Esophagus (tissue), 2 donors: ENCODE data around the gene FRMPD4. TPM values are rescaled to one million over a fixed set of nuclear protein-coding genes. Genes with fewer than 3 reads are reported as not detected.

Source experiments
- H3K27ac ChIP-seq, 2 donors: one replicate each; pipeline ENCODE4 v1.5.1; 2013; ENCODE audit warnings: low read depth in 2 of 2, mild to moderate bottlenecking in 2 of 2, inconsistent platforms in 1 of 2, low read length in 1 of 2, moderate library complexity in 1 of 2
- H3K27me3 ChIP-seq, 2 donors: one replicate each; pipeline ENCODE4 v1.6.1; 2013; ENCODE audit warnings: low read length in 2 of 2, control low read depth in 1 of 2, mild to moderate bottlenecking in 1 of 2; ENCODE audit not compliant: insufficient read depth in 2 of 2, control insufficient read depth in 1 of 2
- H3K36me3 ChIP-seq, 2 donors: one replicate each; pipeline ENCODE4 v1.6.1; 2013; ENCODE audit warnings: low read length in 1 of 2; ENCODE audit not compliant: control insufficient read depth in 2 of 2, insufficient read depth in 2 of 2
- H3K4me1 ChIP-seq, 2 donors: one replicate each; pipeline ENCODE4 v1.6.1; 2013; ENCODE audit warnings: low read length in 1 of 2; ENCODE audit not compliant: control insufficient read depth in 2 of 2, insufficient read depth in 2 of 2
- H3K4me3 ChIP-seq, 2 donors: one replicate each; pipeline ENCODE4 v1.5.1; 2013; ENCODE audit warnings: low read length in 2 of 2, mild to moderate bottlenecking in 2 of 2, low read depth in 1 of 2, moderate library complexity in 1 of 2
- H3K9me3 ChIP-seq, 2 donors: one replicate each; pipeline ENCODE4 v1.6.1; 2013; ENCODE audit warnings: mild to moderate bottlenecking in 2 of 2, low read depth in 1 of 2, low read length in 1 of 2, moderate library complexity in 1 of 2; ENCODE audit not compliant: control insufficient read depth in 2 of 2, insufficient read depth in 1 of 2
- WGBS, 2 donors: extraction: QIAGEN DNeasy Blood & Tissue Kit; methylation state at CpG; one replicate each; pipeline ENCODE4 v1.1.7; 2013; 5-methylcytosine and 5-hydroxymethylcytosine counted together
- polyA plus RNA-seq, 2 donors: library from polyadenylated mRNA; stranded (reverse); fragments of 200-250 nt; gene quantifications; one replicate each; pipeline ENCODE4 v1.2.3, GENCODE V29; 2013
- donor health status: healthy with polysubstance abuse.
- donor health status: Bipolar disorder and iron deficiency.

The FRMPD4 gene
- polyA plus RNA-seq, 2 donors, result under 0.01 TPM; not detected in 1

DNA sequence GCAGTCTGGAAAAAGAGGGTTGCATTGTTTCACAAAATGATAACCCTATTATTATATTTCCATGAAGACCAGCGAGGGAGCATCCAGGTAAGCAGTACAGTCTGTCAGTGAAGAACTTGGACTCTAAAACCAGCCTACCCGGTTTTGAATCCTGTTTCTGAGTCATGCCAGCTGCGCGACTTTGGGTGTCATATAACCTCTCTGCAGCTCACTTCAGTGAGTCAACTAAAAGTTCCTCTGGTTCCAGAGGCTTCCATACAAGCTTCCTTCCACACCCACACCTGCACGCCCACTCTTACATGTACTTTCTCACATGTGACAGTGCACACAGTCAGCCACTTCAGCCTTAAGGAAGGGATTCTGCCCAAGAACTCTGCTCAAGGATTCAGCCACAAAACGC, 603.1 kb downstream of the FRMPD4 start:
- no peaks in the 10 kb centered on the region for H3K4me1 ChIP-seq
- peak overlapping the region; percentile 17 to 63 for H3K27ac ChIP-seq
- H3K36me3 ChIP-seq, result no peaks in the 10 kb centered on the region
- 48 to 62% methylated on average over 6 of the region's 6 CpGs for WGBS, 2 donors
- H3K27me3 ChIP-seq, result no peaks in the 10 kb centered on the region
- H3K4me3 ChIP-seq, result no peak overlapping the region
- peaks cover 0 to 2% of the 10 kb centered on the region in 2 donors for H3K9me3 ChIP-seq

DNA sequence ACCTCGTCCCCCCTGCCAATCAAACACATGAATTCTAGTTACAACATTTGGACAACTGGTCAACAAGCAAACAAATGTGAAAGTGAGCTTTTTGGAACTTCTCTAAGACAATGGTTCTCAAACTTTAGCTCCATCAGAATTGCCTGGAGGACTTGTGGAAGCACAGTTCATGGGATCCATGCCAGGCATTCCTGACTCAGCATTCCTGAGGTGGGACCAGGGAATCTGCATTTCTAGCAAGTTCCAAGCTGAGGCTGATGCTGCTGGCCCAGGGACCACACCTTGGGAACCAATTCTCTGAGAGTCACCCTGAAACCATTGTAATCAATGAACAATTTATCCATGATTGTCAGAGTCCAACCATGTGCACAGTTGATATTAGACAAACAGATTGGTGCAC, 609.2 kb downstream of the FRMPD4 start:
- Histone ChIP-seq H3K4me3 (no peak overlapping the region), H3K9me3 (no peaks in the 10 kb centered on the region), H3K4me1 (no peaks in the 10 kb centered on the region), H3K27me3 (no peaks in the 10 kb centered on the region), H3K27ac (no peak overlapping the region), H3K36me3 (no peaks in the 10 kb centered on the region)
- WGBS, 2 donors, result 70 to 86% methylated on average over 1 of the region's 1 CpG

DNA sequence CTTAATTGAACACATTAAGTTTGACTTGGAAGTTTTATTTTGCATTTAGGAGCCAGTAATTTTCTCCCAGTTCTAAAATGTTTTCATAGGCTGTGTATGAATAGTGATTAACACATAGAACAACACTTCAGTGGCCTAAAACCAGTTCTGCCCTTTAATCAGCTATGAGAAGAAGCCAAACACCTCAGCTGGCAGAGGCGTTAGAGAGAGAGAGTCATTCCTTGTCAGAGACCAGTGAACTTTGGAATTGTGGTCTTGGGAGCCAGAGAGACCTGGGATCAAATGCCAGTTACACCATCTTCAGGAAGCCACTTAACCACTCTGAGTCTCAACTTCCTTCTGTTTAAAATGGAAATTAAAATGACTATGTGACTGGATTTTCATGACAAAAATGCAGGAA, 613.6 kb downstream of the FRMPD4 start:
- H3K36me3 ChIP-seq, result no peaks in the 10 kb centered on the region
- H3K4me1 ChIP-seq, result no peaks in the 10 kb centered on the region
- no peak overlapping the region for H3K4me3 ChIP-seq
- H3K9me3 ChIP-seq, result no peaks in the 10 kb centered on the region
- H3K27ac ChIP-seq, result no peak overlapping the region
- no peaks in the 10 kb centered on the region for H3K27me3 ChIP-seq
- 32 to 44% methylated on average over 1 of the region's 1 CpG for WGBS, 2 donors

DNA sequence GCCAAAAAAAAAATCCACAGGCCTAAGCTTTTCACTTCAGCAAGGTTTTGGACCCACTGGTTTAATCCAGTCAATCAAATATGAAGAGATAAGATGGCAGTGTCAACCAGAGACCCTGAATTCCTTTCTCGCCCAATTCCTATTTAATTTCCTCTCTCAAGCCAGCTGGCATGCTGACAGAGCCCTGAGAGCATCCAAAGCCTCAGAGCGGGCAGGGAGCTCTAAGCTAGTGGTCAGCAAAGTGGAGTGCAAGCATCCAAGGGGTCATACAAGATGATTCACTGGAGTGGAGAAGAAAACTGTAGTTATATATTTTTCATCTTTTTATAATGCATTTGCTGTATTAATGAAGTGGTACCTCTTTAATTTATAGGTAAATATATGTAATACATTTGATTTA, 615.1 kb downstream of the FRMPD4 start:
- H3K4me3 ChIP-seq, result no peak overlapping the region
- H3K27ac ChIP-seq, result no peak overlapping the region
- no peaks in the 10 kb centered on the region for H3K4me1 ChIP-seq
- no peaks in the 10 kb centered on the region for H3K27me3 ChIP-seq
- 70 to 75% methylated on average over 2 of the region's 2 CpGs for WGBS, 2 donors
- H3K36me3 ChIP-seq, result no peaks in the 10 kb centered on the region
- no peaks in the 10 kb centered on the region for H3K9me3 ChIP-seq

DNA sequence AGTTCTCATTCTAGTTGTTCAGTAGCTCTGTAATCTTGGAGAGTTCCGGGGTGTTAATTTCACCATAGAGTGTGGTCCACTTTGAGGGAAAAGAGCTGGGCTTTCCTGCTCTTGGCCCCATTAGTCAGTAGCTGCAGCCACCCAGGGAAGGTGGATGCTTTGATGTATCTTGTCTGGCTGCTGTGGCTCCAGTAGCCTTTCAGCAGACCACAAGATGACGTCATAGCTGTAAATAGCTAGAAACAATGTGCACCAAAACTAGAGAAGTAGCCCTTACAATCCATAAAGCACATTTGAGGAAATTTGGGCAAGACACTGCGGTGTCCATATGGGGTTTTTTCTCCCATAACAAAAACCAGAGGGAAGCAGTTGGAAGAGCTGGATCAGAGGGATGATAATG, 620.0 kb downstream of the FRMPD4 start:
- Histone ChIP-seq H3K4me3 (no peak overlapping the region), H3K36me3 (no peaks in the 10 kb centered on the region), H3K9me3 (no peaks in the 10 kb centered on the region), H3K4me1 (no peaks in the 10 kb centered on the region), H3K27ac (no peak overlapping the region), H3K27me3 (no peaks in the 10 kb centered on the region)
- 62 to 80% methylated on average over 3 of the region's 3 CpGs for WGBS, 2 donors

DNA sequence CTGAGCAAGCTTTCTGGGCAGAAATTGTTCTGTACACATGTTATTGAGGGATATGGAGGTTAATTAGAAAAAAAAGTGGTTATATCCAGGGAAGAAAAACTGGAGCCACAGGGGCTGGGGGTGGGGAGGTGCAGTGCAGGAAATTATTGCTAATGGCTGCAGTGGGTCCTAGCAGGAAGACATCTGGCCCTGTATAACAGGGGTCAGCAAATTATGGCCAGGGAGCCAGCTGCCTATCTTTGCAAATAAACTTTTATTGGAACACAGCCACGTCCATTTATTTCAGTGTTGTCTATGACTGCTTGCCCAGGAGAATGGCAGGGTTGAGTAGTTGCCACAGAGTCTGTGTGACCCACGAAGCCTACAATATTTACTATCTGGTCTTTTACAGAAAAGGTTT, 629.6 kb downstream of the FRMPD4 start:
- Histone ChIP-seq H3K27me3 (no peaks in the 10 kb centered on the region), H3K36me3 (no peaks in the 10 kb centered on the region), H3K9me3 (no peaks in the 10 kb centered on the region), H3K4me3 (no peak overlapping the region), H3K4me1 (no peaks in the 10 kb centered on the region), H3K27ac (no peak overlapping the region)
- 34 to 53% methylated on average over 2 of the region's 2 CpGs for WGBS, 2 donors

DNA sequence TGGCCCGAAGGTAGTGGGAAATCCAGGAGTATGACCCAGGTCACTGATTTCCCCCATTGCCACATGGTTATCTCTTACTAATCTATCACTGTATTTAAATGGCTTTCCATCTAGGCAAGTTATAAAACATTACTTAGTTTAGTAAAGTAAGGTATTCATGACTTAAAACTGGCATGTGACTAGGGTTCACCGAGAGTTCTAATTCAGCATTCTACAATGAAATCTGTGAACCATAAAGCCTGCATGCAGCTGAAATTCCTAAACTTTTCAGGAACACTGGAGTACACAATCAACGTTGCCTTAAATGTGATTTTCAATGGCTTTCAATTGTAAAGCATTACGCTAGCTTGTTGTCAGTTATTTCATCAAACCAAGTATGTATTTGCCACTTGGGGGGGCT, 630.2 kb downstream of the FRMPD4 start:
- Histone ChIP-seq H3K9me3 (no peaks in the 10 kb centered on the region), H3K36me3 (no peaks in the 10 kb centered on the region), H3K4me3 (no peak overlapping the region), H3K4me1 (no peaks in the 10 kb centered on the region), H3K27ac (no peak overlapping the region), H3K27me3 (no peaks in the 10 kb centered on the region)
- 93 to 95% methylated on average over 4 of the region's 4 CpGs for WGBS, 2 donors

DNA sequence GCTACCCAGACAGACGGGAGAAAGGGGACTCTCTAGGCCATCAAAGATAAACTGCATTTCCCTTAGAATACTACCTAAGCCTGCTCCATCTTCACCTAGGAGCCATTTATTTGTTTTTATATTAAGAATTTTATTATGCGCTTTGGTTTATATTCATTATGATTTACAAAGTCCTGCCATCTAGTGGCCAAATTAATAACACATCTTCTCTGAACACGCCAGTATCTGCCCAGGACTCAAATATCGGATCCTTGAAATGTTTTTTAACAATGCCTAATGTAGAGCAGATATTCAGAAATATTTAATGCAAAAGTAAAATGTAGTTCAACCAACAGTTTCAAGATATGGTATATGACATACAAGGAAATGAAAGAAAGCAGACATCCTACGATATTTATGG, 632.2 kb downstream of the FRMPD4 start:
- 30 to 36% methylated on average over 5 of the region's 5 CpGs for WGBS, 2 donors

DNA sequence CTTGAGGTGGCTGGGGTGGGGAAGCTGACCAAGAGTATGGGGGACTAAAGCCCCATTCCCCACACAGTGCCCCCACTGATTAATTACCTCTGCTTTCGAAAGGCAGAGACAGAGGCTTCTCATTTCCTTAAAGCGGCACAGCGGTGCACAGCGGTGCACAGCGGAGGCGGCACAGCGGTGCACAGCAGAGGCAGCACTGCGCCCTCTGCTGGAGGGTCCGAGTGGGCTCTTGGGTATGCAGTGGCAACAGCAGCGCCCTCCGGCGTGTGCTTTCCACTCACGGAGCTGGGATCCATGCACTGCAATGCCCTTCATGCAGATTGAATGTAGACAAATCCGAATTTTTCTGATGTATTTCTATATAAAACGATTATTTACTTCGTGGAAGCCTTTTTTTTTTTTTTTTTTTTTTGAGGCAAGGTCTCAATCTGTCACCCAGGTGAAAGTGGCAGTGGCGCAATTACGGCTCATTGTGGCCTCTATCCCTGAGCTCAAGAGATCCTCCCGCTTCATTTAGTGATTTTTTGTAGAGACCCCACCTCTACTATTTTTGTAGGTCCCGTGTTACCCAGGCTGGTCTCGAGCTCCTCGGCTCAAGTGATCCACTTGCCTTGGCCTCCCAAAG, 633.3 kb downstream of the FRMPD4 start:
- H3K36me3 ChIP-seq, result no peaks in the 10 kb centered on the region
- H3K27ac ChIP-seq, result no peak overlapping the region
- H3K4me3 ChIP-seq, result no peak overlapping the region
- H3K9me3 ChIP-seq, result no peaks in the 10 kb centered on the region
- H3K27me3 ChIP-seq, result no peaks in the 10 kb centered on the region
- H3K4me1 ChIP-seq, result no peaks in the 10 kb centered on the region
- 41 to 42% methylated on average over 22 of the region's 22 CpGs for WGBS, 2 donors

More for the DNA sequence above, 632.2 kb downstream of the FRMPD4 start:
- Histone ChIP-seq H3K4me3 (no peak overlapping the region), H3K4me1 (no peaks in the 10 kb centered on the region), H3K9me3 (no peaks in the 10 kb centered on the region), H3K27me3 (no peaks in the 10 kb centered on the region), H3K27ac (no peak overlapping the region), H3K36me3 (no peaks in the 10 kb centered on the region)
